ENCODE results near the gene BAG1. TPM values are rescaled to one million over a fixed set of nuclear protein-coding genes. Genes with fewer than 3 reads are reported as not detected.

The BAG1 gene
- total and polyA plus RNA-seq, 3 donors from 2014 or later = 96.6 to 203 (median 147) TPM

GRCh38 chr9:33202552-33203201 lies 61.8 kb downstream of the BAG1 start:
- peak; percentile 48 for DNase-seq
- Histone ChIP-seq H3K36me3 (ENCODE audit: low read depth, missing control alignments) (no peaks in the 10 kb centered on the region), H3K27ac (no peak overlapping the region), H3K9me3 (no peaks in the 10 kb centered on the region), H3K4me1 (peaks cover 3% of the 10 kb centered on the region), H3K27me3 (no peaks in the 10 kb centered on the region), H3K4me3 (no peak overlapping the region)
- 51 to 57% methylated on average over 11 of the region's 11 CpGs for WGBS, 2 donors
- intact Hi-C loops (cut with DNase I; ENCODE audit: low total_unique reads) = no loop called here
- TF ChIP-seq POLR2A (IDR thresholded peaks at IDR 0.05) (no peak), CTCF (IDR thresholded peaks at IDR 0.05) (no peak)

Other genes starting within 250 kb of the BAG1 start
- gene DNAJA1, start 239.4 kb downstream of the BAG1 start, total RNA-seq = 100 to 1,000 TPM; 146 to 149 TPM
- gene DNAJA1, start 239.4 kb downstream of the BAG1 start, polyA plus RNA-seq (ENCODE audit: insufficient read depth, low read depth, low replicate concordance) = 256 TPM
- 10 to 100 TPM; 16.2 to 16.3 TPM for gene SMU1, start 188.0 kb downstream of the BAG1 start, total RNA-seq
- gene SMU1, start 188.0 kb downstream of the BAG1 start, polyA plus RNA-seq (ENCODE audit: insufficient read depth, low read depth, low replicate concordance) = 17.1 TPM
- gene B4GALT1, start 97.4 kb downstream of the BAG1 start, total RNA-seq = 100 to 1,000 TPM; 192 to 212 TPM
- gene B4GALT1, start 97.4 kb downstream of the BAG1 start, polyA plus RNA-seq (ENCODE audit: insufficient read depth, low read depth, low replicate concordance) = 112 TPM
- gene SPINK4, start 24.5 kb downstream of the BAG1 start, total RNA-seq = not detected
- gene SPINK4, start 24.5 kb downstream of the BAG1 start, polyA plus RNA-seq (ENCODE audit: insufficient read depth, low read depth, low replicate concordance) = not detected
- gene CHMP5, start 341 bp upstream of the BAG1 start, total RNA-seq = 10 to 100 TPM; 53.2 to 57.0 TPM
- 84.1 TPM for gene CHMP5, start 341 bp upstream of the BAG1 start, polyA plus RNA-seq (ENCODE audit: insufficient read depth, low read depth, low replicate concordance)
- gene NFX1, start 25.8 kb upstream of the BAG1 start, total RNA-seq = 10 to 100 TPM; 46.7 to 48.6 TPM
- 30.0 TPM for gene NFX1, start 25.8 kb upstream of the BAG1 start, polyA plus RNA-seq (ENCODE audit: insufficient read depth, low read depth, low replicate concordance)
- 10 to 100 TPM; 19.1 to 37.6 TPM for gene AQP7, start 137.9 kb upstream of the BAG1 start, total RNA-seq
- gene AQP7, start 137.9 kb upstream of the BAG1 start, polyA plus RNA-seq (ENCODE audit: insufficient read depth, low read depth, low replicate concordance) = 55.6 TPM
- gene AQP3, start 182.9 kb upstream of the BAG1 start, total RNA-seq = 1 to 10 TPM; 4.6 to 9.0 TPM
- gene AQP3, start 182.9 kb upstream of the BAG1 start, polyA plus RNA-seq (ENCODE audit: insufficient read depth, low read depth, low replicate concordance) = 6.3 TPM
- 10 to 100 TPM; 40.4 to 45.4 TPM for gene NOL6, start 209.2 kb upstream of the BAG1 start, total RNA-seq
- gene NOL6, start 209.2 kb upstream of the BAG1 start, polyA plus RNA-seq (ENCODE audit: insufficient read depth, low read depth, low replicate concordance) = 51.6 TPM